Fibroblast of skin of back (primary cell): Measurements from ENCODE around the gene NAP1L3. TPM values are rescaled to one million over a fixed set of nuclear protein-coding genes. Genes with fewer than 3 reads are reported as not detected.

Experiments used
- DNase-seq: peaks from one replicate; pipeline ENCODE4 v3.0.0-alpha.2; 2013
- polyA plus RNA-seq, 2 experiments: library from polyadenylated mRNA; unstranded; fragments of 120-200 nt; gene quantifications; one replicate each; pipeline ENCODE4 v1.2.1, GENCODE V29; 2013; ENCODE audit not compliant: insufficient read length in 2 of 2

Gene NAP1L3
- 4.6 TPM for polyA plus RNA-seq (2013, experiment 1 of 2; ENCODE audit: insufficient read length)
- 6.8 TPM for polyA plus RNA-seq (2013, experiment 2 of 2; ENCODE audit: insufficient read length)

DNA sequence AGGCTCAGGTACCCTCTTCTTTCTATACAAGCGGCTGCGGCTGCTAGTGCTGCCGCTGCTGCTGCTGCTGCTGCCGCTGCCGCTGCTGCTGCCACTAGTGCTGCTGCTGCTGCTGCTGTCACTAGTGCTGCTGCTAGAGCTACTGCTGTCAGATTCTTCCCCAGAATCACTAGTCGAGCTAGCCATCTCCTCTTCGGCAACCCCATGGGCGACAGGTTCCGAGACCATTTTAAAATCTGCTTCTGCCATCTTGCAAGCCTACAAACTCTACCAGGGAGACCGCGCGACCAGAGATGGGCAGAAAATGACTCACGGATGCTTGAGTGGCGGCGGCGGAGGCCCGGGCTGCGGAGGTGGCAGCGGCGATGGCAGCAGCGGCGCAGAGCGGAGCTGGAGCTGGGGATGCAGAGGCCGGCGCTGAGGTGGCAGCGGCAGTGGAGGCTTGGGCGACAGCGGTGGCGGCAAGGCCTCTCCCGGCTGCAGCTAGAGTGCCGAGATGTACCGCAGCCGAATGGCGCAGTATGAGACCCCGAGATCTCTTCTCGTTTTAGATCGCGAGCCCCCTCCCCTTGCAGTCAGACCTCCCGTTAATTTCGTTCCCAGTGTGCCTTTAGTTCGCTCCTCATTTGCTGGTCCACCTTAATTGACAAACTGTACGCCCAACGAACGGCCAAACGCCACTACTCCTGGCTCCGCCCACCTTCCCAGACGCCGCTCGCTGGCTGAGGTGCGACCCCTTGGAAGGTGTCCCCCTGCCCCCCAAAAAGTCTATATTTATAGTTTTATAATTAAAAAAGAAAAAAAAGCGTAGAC lies at the start of gene NAP1L3:
Gene NAP1L3, minus strand, starts transcription at position 523 of the 813 bp plus-strand sequence. Its CDS starts 274 bp downstream, at position 249.
- peak; percentile 87 for DNase-seq

DNA sequence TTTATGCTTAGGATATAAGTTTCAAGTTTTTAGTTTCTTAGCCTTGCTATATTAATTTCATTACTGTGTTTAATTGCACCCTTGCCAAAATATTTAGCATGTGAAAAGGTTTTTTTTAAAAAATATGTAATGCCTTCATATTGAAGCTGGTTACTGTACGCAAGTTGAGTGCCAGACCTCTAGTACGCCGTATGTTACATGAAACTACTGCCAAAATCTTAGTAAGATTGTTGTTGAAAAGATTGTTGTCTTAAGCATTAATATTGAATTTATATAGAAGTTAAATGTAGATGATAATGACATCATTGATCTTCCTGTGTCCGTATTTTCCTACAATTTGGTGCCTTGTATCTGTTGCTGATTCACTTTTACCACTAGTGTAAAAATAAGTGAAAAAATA lies 37.7 kb upstream of the NAP1L3 start:
- no peak for DNase-seq

GRCh38 chrX:93703701-93704100 lies 30.3 kb upstream of the NAP1L3 start:
- DNase-seq, result no peak

DNA sequence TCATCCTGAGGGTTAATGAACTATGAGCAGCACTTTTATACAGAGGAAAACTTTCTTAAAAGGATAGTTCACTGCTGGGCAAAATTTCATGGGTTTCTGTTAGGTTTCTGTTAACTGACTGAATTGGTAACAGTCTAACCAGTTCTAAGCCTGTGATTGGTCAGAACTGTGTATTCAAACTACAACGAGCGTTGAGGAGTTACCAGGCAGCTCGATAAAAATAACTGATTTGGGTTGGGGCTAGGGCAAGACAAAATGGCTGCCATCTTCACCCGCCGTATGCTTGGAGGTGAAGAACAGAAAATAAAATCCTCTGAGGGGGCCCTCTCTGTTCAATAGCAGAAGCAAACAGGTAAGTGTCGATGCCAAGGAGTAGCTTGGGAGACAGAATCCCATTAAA lies 22.6 kb upstream of the NAP1L3 start:
- DNase-seq, result no peak

DNA sequence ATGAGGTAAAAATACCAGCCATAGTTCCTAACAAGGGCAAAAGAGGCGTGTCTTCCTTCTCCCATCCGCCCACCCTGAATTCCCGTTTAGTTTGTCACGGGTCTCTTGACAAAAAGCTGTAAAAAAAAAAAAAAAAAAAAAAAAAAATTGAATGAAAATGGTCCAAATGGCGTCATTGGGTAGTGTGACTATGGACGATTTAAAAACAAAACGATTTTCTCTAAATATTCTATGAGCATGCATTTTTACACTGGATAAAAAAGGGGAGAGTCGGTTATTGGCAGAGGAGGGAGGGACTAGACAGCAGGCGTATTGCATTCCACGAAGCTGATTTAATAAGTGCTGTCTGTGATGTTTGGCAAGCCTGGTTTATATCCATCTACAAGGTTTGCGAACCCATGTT lies 492 bp upstream of the NAP1L3 start, which contains the start of gene FAM133A:
Gene FAM133A, plus strand, starts transcription at position 338 of the 403 bp plus-strand sequence. CDS start 35,214 bp downstream, outside the sequence.
- peak; percentile 64 for DNase-seq

DNA sequence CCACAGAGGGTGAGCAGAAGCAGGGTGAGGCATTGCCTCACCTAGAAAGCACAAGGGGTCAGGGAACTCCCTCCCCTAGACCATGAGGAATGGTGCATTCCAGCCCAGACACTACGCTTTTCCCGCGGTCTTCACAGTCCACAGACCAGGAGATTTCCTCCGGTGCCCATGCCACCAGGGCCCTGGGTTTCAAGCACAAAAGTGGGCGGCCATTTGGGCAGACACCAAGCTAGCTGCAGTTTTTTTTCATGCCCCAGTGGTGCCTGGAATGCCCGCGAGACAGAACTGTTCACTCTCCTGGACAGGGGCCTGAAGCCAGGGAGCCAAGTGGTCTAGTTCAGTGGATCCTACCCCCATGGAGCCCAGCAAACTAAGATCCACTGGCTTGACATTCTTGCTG lies 12.8 kb downstream of the NAP1L3 start:
- DNase-seq, result no peak

GRCh38 chrX:93649381-93649780 lies 24.0 kb downstream of the NAP1L3 start:
- no peak for DNase-seq

DNA sequence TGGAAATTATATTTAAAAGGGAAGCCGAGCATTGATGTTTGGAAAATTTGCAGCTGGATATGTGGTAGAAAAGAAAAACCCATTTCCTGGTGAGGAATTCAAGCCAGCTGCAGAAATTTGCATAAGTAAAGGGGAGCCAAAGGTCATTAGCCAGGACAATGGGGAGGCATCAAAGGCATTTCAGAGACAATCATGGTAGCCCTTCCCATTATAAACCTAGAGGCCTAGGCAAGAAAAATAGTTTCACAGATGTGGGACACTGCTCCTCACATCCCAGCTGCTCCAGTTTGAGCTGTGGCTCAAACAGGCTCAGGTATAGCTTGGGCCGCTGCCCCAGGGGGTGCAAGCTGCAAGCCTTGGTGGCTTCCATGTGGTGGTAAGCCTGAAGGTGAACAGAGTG lies 35.8 kb downstream of the NAP1L3 start:
- no peak for DNase-seq
